ENCODE results near the gene CCDC83.
"Not testable (repeated sequence)": the region's sequence is repeated elsewhere in the genome, so short reads cannot be mapped to it uniquely, and the experiment has no call there.

The CCDC83 gene

DNA sequence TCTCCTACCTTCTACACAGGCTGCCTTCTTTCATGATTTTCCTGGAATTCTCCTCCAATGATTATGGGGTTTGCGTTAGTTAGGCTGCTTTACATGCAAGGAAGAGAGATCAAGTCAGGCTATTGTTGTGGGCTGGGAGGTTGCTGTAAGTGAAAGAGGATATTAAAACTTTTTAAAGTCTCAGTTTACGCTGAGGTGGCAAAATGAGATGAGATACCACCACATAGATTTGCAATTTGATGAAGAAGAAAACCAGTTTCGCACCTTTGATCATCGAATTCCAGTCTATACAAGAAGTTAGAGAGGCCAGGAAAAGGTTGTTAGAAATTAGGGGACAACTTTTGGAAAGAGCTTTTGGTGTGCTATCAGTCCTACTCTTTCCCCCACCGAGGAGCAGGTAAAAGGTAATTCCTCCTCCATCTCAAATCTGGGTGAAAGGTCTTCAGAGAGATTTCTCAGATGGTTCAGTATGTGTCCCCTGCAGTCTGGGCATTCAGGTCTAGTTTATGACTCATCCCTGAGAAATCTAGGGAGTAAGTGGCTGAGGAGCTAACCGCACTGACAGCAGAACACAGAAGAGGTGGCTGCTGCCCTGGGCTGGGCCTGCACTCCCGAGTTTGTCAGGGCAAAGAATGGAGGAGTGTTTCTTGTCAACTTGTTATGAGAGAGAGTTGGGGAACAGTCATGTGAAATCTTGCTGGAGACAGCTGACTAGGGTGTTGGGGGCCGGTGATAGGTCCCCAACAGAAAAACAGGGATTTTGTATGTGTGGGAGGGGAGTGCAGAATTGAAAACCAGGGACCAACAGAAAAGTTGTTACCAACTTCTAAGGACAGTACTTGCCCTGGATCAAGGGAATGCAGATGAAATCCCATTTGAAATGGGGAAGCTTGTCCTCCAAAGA lies 34.7 kb downstream of the CCDC83 start:
- no peak for DNase-seq

DNA sequence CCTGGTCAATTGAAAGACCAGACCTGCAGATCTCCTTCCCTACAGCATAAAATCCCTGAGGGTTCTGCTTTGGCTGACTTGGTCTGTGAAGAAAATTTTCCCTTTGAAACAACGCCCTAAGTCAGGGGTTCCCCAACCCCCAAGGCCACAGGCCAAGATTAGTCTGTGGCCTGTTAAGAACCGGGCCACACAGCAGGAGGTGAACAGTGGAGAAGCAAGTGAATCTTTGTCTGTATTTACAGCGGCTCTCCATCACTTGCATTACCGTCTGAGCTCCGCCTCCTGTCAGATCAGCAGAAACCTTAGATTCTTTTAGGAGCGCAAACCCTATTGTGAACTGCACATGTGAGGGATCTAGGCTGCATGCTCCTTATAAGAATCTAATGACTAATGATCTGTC lies 38.2 kb downstream of the CCDC83 start:
- no peak for DNase-seq

DNA sequence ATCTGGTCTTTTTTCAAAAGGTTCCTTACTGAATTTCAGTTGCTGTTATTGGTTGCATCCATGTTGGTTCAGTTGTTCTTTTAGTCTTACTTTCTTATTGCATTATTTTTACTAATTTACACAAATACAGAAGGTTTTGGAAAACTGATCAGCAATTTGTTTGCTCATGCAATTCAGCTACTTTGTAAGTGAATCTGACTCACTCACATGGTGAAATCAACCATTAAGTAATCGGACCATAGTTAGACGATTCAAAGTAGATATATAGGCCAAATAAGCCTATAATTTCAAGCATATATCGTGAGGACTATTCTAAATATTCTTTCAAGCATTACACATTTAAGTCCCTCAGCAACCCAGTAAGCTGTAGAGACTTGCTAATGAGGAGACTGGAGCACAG lies 41.7 kb downstream of the CCDC83 start:
- DNase-seq: no peak

DNA sequence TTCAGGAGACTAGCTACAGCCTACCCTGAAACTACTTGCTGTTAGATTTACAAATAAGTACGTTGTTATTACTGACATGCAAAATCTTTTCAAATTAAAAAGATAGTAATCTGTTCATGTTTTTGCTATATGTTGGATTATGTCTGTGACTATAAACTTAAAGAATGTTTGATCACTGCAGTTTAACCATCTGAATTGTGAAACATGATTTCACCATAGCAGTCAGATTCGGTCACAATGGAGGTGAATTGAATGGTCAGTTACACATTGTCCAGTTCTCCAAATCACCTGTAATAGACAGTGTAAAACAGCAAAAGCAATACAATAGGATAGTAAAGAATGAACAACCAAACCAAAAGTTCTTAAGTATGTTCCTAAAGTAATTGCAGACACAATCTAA lies 43.3 kb downstream of the CCDC83 start:
- no peak for DNase-seq

DNA sequence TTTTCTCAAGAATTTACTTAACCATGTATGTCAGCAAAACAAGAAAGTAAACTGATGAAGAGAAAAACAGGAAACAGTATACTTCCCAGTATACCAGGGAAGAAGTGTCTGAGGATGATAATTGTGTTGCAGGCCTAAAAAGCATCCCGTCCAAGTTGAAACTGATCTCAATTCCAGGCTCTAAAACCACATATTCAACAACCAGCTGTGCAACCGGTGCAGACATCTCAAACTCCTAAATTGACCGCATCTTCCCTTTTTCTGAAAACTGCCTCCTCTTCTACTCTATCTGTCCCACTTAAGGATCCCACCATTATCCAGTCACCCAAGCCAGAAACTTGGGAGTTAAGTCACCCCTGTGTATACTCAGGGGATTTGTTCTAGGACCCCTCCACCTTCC lies 47.2 kb downstream of the CCDC83 start:
- no peak for DNase-seq

DNA sequence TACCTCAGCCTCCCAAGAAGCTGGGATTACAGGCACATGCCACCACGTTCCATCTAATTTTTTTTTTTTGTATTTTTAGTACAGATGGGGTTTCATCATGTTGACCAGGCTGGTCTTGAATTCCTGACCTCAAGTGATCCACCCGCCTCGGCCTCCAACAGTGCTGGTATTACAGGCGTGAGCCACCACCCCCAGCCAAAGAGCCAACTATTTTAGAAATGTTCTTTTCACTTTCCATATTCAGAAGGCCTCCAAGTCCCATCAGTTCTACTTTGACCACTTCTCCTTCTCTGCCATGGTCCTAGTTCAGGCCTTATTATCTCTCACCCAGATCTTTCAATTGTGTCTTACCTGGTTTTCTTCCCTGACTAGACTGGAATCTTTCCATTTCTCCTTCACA lies 48.2 kb downstream of the CCDC83 start:
- no peak for DNase-seq

DNA sequence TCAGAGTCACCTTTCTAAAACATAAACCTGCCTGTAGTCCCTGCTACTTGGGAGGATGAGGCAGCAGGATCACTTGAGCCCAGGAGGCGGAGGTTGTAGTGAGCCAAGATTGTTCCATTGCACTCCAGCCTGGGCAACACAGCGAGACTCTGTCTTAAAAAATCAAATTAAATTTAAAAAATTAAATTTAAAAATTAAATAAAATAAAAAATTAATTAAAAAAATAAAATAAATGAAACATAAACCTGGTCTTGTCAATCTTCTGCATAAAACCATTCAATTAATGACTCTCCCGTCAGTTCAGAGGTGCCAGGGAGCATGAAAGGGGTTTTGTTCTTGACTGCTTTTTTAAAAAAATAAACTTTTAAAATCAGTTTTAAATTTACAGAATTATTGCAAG lies 48.6 kb downstream of the CCDC83 start:
- no peak for DNase-seq

DNA sequence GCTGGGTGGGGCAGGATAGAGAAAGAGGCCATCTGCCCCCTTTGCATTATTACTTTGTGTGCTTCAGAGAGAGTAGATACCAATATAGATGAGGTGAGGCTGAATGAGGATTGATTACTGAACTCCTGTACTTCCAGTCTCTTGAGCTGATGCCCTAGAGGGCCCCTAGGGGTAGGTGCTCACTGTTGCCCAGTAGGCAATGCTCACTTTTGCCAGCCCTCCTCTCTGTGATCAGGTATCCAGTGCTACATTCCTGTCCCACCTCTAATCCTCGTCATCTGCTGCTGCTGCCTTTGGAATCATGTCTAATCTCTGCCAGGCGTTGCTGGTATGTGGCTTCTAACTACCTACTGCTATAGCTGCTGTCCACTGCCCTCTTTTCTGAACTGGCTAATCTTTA lies 57.2 kb downstream of the CCDC83 start:
- DNase-seq: no peak

DNA sequence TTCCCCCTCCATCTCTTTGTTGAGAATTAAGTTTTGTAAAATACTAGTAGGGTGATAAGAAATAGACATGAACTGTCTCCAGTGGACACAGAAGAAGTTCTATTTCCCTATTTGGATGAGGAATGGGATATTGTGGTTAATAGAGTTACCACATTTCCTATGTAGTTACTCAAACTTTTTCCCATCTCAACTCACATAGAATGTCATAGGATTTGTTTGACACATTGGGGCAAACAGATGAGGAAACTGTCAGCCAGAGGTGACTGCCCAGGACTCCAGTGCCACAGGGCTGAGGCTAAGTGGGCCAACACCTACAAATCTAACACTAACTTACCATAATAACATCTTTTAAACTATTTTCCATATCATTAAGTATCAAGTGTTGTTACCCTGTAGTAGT lies 58.3 kb downstream of the CCDC83 start:
- no peak for DNase-seq

DNA sequence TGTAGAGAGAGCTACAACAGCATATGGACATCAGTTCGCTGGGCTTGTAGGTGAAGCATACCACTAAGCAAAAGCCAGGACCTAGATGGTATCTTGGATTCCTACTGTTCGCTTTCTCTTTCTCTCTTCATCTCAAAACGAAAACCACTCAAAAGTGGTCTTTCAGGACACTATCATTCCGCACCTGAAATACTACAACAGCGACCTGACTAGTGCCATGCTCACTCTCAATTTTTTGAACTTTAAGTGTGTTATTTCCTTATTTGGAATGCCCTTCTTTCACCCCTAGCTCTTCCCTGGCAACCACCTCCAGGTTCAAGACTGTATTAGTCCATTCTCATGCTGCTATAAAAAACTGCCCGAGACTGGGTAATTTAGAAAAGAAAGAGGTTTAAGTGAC lies 59.2 kb downstream of the CCDC83 start:
- no peak for DNase-seq

DNA sequence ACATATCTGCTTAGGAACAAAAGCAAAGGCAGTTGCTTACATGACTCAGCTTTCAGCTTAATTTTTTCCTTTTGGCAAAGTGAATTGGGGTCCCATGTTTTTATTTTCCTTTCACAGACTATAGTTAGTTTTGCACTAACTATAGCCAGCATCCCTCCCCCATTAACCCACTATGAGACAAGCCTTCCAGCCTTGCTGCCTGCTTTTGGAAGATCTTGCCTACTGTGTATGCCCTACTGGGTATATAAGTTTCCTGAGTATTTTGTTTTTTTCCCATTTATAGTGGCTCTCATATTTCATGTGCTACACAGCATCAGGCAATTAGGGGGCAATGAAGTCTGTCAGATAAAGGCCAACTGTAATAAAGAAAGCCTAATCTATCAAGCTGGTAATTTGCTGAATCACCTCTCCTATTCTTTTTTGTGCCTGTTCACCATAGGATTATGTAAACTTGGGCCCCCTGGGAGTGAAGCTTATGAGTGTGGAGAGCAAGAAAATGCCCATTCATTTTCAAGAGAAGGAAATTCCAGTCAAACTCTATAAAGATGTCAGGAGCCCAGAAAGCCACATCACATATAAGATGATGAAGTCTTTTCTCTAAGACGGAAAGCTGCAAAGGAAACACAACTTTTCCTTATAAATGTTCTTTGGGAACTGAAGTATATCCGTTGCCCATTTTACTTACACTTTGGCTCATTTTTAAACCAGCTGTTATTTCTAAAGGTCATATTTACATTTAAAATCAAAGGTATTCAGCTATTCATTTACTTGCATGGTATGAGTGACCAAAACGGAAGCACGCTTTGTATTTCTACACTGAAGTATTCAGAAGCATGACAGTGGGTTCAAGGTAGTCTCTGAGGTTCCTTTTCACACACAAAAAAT lies 64.0 kb downstream of the CCDC83 start:
- no peak for DNase-seq

DNA sequence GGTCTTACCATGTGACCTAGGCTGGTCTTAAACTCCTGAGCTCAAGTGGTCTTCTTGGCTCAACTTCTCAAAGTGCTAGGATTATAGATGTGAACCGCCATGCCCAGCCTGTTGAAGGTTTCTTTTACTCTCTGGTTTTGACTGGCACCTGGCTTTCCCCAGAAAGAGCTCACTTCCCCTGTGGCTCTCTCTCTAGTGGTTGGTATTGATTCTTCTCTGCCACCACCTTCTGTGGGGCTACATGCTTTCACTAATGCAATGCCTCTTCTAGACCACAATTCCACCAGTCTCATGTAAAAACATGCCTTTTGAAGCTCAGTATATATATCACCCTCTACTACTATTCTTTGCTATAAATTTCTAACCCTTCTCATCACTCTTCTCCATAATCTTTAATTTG lies 67.2 kb downstream of the CCDC83 start:
- no peak for DNase-seq

DNA sequence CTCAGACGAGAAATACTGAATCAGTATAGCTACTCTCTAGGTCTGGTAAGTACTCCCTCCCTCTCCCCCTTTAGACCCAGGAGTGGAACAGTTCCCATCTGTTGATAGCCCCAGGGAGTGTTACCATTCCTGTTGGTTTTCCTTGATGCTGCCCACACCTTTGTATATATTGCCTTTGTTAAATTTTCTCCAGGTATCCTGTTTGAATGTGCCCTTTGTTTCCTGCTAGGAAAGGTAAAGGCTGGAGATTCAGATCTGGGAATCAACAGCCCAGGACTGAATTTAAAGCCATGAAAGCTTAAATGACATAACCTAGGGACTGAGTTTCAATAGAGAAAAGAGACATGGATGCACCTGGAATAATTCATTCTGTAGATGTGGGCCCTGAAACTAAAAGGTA lies 68.3 kb downstream of the CCDC83 start:
- no peak for DNase-seq

DNA sequence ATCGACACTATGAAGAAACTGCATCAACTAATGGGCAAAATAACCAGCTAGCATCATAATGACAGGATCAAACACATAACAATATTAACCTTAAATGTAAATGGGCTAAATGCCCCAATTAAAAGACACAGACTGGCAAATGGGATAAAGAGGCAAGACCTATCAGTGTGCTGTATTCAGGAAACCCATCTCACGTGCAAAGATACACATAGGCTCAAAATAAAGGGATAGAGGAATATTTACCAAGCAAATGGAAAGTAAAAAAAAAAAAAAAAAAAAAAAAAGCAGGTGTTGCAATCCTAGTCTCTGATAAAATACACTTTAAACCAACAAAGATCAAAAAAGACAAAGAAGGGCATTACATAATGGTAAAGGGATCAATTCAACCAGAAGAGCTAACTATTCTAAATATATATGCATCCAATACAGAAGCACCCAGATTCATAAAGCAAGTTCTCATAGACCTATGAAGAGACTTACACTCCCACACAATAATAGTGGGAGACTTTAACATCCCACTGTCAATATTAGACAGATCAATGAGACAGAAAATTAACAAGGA lies 71.6 kb downstream of the CCDC83 start:
- not testable (repeated sequence) for DNase-seq

DNA sequence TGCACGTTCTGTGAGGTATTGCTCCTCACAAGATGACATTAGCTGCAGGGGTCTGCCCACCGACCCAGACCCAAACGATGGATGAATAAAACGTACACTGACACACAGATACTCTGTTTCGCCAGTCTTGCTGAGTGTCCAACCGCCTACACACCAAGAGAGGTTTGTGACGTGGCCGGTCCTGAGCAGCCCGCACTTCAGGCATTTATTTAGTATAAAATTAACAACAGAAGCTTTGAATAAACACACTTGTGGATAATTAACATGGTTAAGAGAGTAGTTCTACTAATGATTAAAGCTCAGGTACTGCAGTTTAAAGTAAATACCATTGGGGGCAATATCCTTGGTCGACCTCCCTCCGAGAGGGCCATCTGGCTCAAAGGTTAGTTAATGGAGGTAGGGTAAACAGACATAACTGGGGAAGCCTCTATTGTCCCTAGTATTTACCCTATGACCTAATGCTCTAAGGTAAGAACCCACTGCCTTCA lies 75.7 kb downstream of the CCDC83 start:
- DNase-seq: peak; percentile 51

DNA sequence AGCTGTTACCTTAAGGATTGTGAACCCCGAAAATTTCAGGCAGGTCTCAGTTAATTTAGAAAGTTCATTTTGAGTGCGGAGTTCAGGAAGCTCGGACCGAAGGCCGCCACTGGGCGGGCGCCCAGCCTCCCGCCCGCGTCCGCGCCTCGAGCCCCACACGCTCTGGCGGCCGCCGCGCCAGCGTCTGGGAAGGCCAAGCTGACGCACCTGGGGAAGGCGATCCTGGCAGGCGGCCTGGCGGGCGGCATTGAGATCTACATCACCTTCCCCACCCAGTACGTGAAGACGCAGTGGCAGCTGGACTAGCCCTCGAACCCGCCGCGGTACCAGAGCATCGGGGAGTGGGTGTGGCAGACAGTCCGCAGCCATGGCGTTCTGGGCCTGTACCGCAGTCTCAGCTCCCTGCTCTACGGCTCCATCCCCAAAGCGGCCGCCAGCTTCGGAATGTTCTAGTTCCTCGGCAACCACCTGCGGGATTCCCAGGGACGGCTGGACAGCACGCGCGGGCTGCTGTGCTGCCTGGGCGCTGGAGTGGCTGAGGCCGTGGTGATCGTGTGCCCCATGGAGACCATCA lies 79.5 kb downstream of the CCDC83 start:
- no peak for DNase-seq

DNA sequence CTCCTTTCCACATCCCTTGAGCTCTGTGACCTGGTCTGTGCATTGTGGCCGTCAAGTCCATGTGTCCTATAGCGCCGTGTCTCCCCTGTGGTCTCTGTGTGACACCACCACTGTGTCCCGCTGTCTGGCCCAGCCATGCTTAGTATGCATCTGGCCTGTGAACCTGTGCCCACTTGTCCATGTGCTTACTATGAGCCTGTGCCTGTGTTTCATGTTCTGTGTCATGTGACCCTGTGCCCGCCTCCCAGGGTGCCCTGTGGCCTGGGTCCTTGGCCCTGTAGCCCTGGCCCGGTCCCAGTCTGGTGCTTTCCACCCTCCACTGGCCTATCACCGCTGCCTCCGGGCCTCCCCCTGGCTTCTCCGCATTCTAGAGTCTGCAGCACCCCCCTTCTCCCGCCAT lies 80.6 kb downstream of the CCDC83 start:
- no peak for DNase-seq

DNA sequence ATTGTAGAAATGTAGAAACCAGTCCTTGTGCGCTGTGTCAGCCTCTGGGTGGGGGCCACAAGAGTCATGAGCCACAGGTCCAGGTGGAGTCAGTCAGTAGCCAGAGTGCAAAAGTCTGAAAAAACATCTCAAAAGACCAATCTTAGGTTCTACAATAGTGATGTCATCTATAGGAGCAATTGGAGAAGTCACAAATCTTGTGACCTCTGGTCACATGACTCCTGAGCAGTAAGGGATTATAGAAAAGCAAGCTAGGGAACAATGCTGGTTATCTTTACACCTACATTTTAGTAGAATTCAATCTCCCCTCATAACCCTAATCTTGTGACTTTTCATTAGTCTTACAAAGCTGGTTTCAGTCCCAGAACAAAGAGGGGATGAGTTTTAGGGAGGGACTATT lies 82.7 kb downstream of the CCDC83 start:
- DNase-seq: no peak

DNA sequence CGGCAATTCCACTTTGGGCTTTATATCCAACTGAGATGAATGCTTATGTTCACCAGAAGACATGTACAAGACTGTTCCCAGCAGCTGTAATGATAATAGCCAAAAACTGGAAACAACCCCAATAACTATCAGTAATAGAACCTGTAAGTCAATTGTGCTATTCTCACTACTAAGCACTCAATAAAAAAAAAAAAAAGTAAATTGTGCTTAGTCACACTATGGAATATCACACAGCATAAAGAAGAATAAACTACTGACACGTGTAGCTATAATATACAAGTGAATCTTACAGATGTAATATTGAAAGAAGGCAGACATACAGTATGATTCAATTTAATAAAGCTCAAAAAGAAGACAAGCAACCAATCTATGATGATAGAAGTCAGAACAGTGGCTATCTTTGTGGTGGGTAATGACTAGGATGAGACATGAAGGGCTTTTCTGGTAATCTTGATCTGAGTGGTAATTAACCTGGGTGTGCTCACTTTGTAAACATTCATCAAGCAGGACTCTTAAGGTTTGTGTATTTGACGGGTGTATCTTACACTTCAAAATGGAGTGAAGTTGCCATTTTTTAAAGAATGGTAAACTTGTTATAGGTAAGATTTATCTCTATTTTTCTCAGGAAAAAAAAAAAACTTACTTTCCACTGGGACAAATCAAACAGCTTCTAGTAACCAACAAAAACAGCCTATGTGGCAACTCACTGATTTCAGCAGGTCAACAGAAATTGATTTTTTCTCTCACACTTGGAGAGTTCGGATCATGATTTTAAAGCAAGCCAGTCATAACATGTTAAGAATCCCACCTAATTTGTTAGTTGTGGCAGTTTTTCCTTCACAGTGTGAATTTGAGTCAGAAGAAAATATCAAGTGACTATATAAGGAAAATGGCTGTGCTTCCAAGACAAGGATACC lies 84.2 kb downstream of the CCDC83 start:
- DNase-seq: no peak

DNA sequence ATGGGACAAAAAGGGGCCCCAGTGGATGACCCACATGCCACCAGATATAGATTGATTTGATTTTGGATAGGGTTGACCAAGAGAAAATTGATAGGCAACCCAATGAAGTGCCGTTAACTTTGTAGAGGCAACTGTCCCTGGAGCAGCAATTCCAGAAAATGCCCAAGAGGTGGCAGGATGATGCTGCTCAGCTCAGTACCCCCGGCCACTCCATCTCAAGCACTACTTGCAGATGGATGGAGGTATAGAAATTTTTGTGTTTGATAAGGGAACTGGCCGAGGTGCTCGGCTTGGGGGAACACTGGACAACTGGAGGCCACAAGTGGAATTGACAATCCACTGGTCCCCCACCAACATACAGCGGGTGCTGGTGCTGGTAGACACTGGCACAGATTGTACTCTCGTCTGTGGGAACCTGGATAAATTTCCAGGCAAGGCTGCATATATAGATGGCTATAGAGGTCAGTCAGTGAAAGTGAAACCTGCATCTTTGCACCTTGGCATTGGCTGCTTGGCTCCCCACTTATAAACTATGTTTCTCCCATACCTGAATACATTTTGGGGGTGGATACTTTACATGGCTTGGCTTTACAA lies 86.3 kb downstream of the CCDC83 start:
- DNase-seq: peak; percentile 12

DNA sequence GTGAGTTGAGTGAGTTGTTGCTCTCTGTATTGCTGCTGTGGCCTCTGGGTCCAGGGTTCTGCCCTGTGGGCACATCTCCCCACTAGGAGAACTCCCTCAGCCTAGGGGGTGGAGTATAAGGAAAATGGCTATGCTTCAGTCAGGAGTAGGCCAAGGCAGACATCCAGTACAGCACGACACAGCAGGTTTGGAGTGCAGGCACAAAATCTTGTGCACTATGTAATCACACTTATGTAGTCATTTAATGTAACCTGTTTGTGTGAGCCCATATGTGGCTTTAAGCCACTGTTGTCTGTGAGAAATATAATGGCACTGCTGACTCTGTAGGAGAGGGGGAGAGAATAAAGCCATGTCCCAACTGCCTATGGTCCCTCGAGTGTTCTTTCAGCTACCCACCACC lies 90.1 kb downstream of the CCDC83 start:
- DNase-seq: no peak

DNA sequence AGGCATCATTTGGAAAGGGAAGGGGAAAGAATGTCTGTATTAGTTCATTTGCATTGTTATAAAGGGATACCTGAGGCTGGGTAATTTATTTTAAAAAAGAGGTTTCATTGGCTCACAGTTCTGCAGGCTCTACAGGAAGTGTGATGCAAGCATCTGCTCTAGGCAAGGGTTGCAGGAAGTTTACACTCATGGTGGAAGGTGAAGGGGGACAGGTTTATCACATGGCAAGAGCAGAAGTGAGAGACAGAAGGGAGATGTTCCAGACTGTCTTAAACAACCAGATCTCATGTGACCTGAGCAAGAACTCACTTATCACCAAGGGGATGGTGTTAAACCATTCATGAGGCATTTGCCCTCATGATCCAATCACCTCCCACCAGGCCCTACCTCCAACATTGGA lies 90.6 kb downstream of the CCDC83 start:
- no peak for DNase-seq

All from NCI-H1092 treated with DMSO at 0.1 percent for 48 hours (cell line).